ENCODE results near the gene MGLL.

GRCh38 chr3:127777921-127778656, 44.2 kb downstream of the MGLL start:
- TF ChIP-seq SP1 (CRISPR knock-in tag; conservative IDR thresholded peaks at IDR 0.05) (no peak), HMGA2 (CRISPR knock-in tag; IDR thresholded peaks at IDR 0.05) (no peak), CTCF (IDR thresholded peaks at IDR 0.05) (no peak), MXD4 (CRISPR knock-in tag; IDR thresholded peaks at IDR 0.05; ENCODE audit: borderline replicate concordance) (no peak), KAT7 (CRISPR knock-in tag; IDR thresholded peaks at IDR 0.05; ENCODE audit: borderline replicate concordance) (no peak), RELA (CRISPR knock-in tag; IDR thresholded peaks at IDR 0.05; ENCODE audit: borderline replicate concordance) (no peak), NR1H2 (CRISPR knock-in tag; IDR thresholded peaks at IDR 0.05) (no peak), TCF7 (CRISPR knock-in tag; IDR thresholded peaks at IDR 0.05; ENCODE audit: low read depth) (no peak)
- TF ChIP-seq, protein P1, sequence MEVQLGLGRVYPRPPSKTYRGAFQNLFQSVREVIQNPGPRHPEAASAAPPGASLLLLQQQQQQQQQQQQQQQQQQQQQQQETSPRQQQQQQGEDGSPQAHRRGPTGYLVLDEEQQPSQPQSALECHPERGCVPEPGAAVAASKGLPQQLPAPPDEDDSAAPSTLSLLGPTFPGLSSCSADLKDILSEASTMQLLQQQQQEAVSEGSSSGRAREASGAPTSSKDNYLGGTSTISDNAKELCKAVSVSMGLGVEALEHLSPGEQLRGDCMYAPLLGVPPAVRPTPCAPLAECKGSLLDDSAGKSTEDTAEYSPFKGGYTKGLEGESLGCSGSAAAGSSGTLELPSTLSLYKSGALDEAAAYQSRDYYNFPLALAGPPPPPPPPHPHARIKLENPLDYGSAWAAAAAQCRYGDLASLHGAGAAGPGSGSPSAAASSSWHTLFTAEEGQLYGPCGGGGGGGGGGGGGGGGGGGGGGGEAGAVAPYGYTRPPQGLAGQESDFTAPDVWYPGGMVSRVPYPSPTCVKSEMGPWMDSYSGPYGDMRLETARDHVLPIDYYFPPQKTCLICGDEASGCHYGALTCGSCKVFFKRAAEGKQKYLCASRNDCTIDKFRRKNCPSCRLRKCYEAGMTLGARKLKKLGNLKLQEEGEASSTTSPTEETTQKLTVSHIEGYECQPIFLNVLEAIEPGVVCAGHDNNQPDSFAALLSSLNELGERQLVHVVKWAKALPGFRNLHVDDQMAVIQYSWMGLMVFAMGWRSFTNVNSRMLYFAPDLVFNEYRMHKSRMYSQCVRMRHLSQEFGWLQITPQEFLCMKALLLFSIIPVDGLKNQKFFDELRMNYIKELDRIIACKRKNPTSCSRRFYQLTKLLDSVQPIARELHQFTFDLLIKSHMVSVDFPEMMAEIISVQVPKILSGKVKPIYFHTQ (CRISPR knock-in tag; IDR thresholded peaks at IDR 0.05): no peak
